ENCODE results near the gene ELMO3. TPM values are rescaled to one million over a fixed set of nuclear protein-coding genes. Genes with fewer than 3 reads are reported as not detected.

The ELMO3 gene
- total and polyA plus RNA-seq, 2 of the 4 experiments (the other 2 are of a cell fraction): 0.36 to 1.6 TPM

DNA sequence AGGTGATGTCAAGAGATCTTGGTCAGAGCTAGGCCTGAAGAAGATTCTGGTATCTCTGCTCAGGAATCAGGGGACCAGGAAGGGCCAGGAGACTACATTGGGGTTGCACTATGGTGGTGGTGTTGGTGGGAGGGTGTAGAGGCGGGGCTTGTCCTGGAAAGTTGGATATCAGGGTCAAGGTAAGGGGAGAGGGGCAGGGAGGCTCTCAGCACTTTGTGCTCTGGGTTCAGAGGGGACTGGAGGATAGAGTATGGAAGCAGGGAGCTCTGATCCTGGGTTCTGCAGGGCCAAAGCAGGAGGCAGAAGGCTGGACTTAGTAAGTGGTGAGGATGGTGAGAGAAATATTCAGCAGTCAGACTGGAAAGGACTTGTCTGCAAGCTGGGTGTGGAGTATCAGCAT, 25.6 kb upstream of the ELMO3 start:
- Histone ChIP-seq H2BK5ac (ENCODE audit: low read depth, low read length, poor library complexity, severe bottlenecking) (peak overlapping the region; percentile 6), H3K36me3 (ENCODE audit: control insufficient read depth, insufficient read depth, low read length) (peaks cover 11% of the 10 kb centered on the region; the same call in 1 of the 2 replicates), H3K9ac (ENCODE audit: low read depth, low read length) (peak overlapping the region; percentile 7), H2BK15ac (ENCODE audit: low read depth, low read length) (no peak overlapping the region), H3K56ac (ENCODE audit: extremely low read depth, insufficient read depth, low read length) (no peak overlapping the region), H2BK120ac (ENCODE audit: low read depth, low read length) (no peak overlapping the region), H4K5ac (ENCODE audit: low read depth, low read length) (peak overlapping the region; percentile 9), H3K79me1 (ENCODE audit: low read depth in 1 of 2, low read length in 2 of 2) (peaks cover 17 to 46% of the 10 kb centered on the region in 2 experiments; a peak in 3 of 4 replicates), H3K9me3 (ENCODE audit: control insufficient read depth, insufficient read depth, low read length) (no peaks in the 10 kb centered on the region), H3K9me1 (ENCODE audit: insufficient read depth, low read length) (peaks cover 20% of the 10 kb centered on the region), H4K8ac (ENCODE audit: low read depth in 2 of 2, low read length in 2 of 2) (peak overlapping the region; percentile 36 to 72; a peak in 2 of 4 replicates), H3K4me2 (ENCODE audit: low read depth, low read length) (peak overlapping the region; percentile 76), H3K14ac (replicated peaks; ENCODE audit: low read depth, low read length) (peak overlapping the region; percentile 54; the same call in 1 of the 2 replicates), H2AFZ (replicated peaks; ENCODE audit: low read length, poor library complexity) (peak overlapping the region; percentile 93), H2AK5ac (ENCODE audit: low read depth, low read length) (peak overlapping the region; percentile 43), H3K4me1 (ENCODE audit: control insufficient read depth, insufficient read depth, low read length) (peaks cover 35% of the 10 kb centered on the region), H3K4me3 (ENCODE audit: insufficient read depth, low read depth, low read length) (peak overlapping the region; percentile 36; the same call in 1 of the 2 replicates), H3K18ac (ENCODE audit: low read depth, low read length) (peak overlapping the region; percentile 0; the same call in 1 of the 2 replicates), H3K27ac (ENCODE audit: insufficient read depth, low read length) (no peak overlapping the region), H3K4ac (ENCODE audit: low read depth, low read length) (peak overlapping the region; percentile 33), H3K23ac (ENCODE audit: low read depth, low read length) (peak overlapping the region; percentile 53), H2BK20ac (ENCODE audit: low read depth, low read length) (no peak overlapping the region), H4K20me1 (ENCODE audit: insufficient read depth, low read length) (peaks cover 13% of the 10 kb centered on the region; the same call in 1 of the 2 replicates), H3K27me3 (ENCODE audit: control insufficient read depth, insufficient read depth, low read length) (no peaks in the 10 kb centered on the region), H2AK9ac (replicated peaks; ENCODE audit: low read depth, low read length, poor library complexity) (peak overlapping the region; percentile 95), H4K91ac (ENCODE audit: insufficient read depth, low read depth, low read length) (peak overlapping the region; percentile 24; the same call in 1 of the 2 replicates)
- ChIA-PET CTCF (interaction anchor here (1.1 kb wide), 1 partner anchor 18 kb away, joined by 4 read pairs; no protein-coding TSS in a partner anchor), POLR2A (ENCODE audit: unreplicated experiment) (no interaction called here)
- ATAC-seq (ENCODE audit: low read depth) (no peak), DNase-seq (no peak)
- in situ Hi-C loops (cut with MboI; ENCODE audit: low sequenced_read_pairs): no loop called here
- dilution Hi-C loops (cut with HindIII; ENCODE audit: low sequenced_read_pairs, unreplicated experiment): no loop called here
- no TSS peak for BruUV-seq (replicated peaks)
- no CpG with 5 or more reads among the region's 1 CpG for WGBS, 2 experiments (ENCODE audit: extremely low coverage in 2 of 2, insufficient read length in 1 of 2)
- intact Hi-C loops (cut with micrococcal nuclease): no loop called here
- TF ChIP-seq CEBPB (IDR thresholded peaks at IDR 0.05; ENCODE audit: low read depth, low read length) (no peak), NFE2L2 (IDR thresholded peaks at IDR 0.05; ENCODE audit: low read depth, low read length) (no peak), SMC3 (IDR thresholded peaks at IDR 0.05; ENCODE audit: low read depth, low read length) (no peak), RFX5 (IDR thresholded peaks at IDR 0.05; ENCODE audit: low read depth, low read length) (no peak), POLR2A (IDR thresholded peaks at IDR 0.05; ENCODE audit: low read depth, low read length) (no peak), MAFK (IDR thresholded peaks at IDR 0.05; ENCODE audit: low read depth, low read length) (no peak), RAD21 (IDR thresholded peaks at IDR 0.05; ENCODE audit: low read length) (no peak), FOS (IDR thresholded peaks at IDR 0.05; ENCODE audit: low read depth, low read length) (no peak), CHD1 (IDR thresholded peaks at IDR 0.05; ENCODE audit: low read depth, low read length) (no peak), MAZ (IDR thresholded peaks at IDR 0.05; ENCODE audit: borderline replicate concordance, low read depth, low read length) (no peak), BHLHE40 (IDR thresholded peaks at IDR 0.05; ENCODE audit: low read depth, low read length) (no peak), MXI1 (IDR thresholded peaks at IDR 0.05; ENCODE audit: borderline replicate concordance, low read depth, low read length) (no peak), RCOR1 (IDR thresholded peaks at IDR 0.05; ENCODE audit: insufficient replicate concordance, low read length) (no peak)
- TF ChIP-seq, protein P1, sequence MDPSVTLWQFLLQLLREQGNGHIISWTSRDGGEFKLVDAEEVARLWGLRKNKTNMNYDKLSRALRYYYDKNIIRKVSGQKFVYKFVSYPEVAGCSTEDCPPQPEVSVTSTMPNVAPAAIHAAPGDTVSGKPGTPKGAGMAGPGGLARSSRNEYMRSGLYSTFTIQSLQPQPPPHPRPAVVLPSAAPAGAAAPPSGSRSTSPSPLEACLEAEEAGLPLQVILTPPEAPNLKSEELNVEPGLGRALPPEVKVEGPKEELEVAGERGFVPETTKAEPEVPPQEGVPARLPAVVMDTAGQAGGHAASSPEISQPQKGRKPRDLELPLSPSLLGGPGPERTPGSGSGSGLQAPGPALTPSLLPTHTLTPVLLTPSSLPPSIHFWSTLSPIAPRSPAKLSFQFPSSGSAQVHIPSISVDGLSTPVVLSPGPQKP (IDR thresholded peaks at IDR 0.05; ENCODE audit: borderline replicate concordance, low read depth, low read length): no peak
- TF ChIP-seq, protein P2, sequence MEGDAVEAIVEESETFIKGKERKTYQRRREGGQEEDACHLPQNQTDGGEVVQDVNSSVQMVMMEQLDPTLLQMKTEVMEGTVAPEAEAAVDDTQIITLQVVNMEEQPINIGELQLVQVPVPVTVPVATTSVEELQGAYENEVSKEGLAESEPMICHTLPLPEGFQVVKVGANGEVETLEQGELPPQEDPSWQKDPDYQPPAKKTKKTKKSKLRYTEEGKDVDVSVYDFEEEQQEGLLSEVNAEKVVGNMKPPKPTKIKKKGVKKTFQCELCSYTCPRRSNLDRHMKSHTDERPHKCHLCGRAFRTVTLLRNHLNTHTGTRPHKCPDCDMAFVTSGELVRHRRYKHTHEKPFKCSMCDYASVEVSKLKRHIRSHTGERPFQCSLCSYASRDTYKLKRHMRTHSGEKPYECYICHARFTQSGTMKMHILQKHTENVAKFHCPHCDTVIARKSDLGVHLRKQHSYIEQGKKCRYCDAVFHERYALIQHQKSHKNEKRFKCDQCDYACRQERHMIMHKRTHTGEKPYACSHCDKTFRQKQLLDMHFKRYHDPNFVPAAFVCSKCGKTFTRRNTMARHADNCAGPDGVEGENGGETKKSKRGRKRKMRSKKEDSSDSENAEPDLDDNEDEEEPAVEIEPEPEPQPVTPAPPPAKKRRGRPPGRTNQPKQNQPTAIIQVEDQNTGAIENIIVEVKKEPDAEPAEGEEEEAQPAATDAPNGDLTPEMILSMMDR (conservative IDR thresholded peaks at IDR 0.05; ENCODE audit: low read depth, low read length): no peak

Data from IMR-90 (cell line).